Measurements from ENCODE around the gene KCNN3.
"Not testable (repeated sequence)": the region's sequence is repeated elsewhere in the genome, so short reads cannot be mapped to it uniquely, and the experiment has no call there.

KCNN3 gene

DNA sequence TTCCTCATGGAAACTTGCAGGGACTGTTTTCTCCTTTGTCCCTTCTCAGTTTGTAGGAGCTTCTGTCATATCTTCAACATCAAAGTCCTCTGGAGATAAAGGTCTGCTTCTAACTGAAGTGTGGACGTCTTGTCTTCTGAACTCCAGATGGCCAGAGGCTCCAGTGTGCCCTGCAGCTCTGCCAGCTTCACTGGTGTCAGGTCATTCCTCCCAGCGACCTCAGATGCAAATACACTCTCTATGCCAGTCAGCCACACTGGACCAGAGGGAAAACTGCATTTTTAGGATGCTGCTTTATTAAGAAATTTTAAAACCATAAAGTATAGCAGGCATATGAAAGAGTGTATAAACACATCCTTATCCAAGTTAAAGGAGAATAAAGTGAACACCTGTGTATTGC lies 183.6 kb downstream of the KCNN3 start:
- FAIRE-seq: no peak

GRCh38 chr1:154683820-154684219 lies 186.3 kb downstream of the KCNN3 start:
- no peak for FAIRE-seq

DNA sequence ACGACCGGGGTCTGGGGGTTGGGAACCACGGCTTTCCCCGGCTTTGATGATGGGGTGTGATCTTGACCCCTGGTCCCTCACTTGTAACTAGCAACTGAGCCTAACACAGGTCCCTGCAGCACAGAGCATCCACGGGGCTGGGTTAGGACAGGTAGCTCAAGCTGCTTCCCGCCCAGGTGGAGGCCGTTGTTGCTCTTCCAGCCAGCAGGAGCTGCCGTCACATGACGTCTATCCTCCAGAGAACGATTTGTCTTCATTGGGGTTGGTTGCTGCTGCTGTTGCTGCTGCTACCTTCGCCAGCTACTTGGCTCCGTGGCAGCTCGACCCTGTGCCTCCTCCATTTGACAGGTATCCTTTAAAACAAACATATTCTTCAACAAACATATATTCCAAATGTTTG lies 187.8 kb downstream of the KCNN3 start:
- FAIRE-seq: no peak

DNA sequence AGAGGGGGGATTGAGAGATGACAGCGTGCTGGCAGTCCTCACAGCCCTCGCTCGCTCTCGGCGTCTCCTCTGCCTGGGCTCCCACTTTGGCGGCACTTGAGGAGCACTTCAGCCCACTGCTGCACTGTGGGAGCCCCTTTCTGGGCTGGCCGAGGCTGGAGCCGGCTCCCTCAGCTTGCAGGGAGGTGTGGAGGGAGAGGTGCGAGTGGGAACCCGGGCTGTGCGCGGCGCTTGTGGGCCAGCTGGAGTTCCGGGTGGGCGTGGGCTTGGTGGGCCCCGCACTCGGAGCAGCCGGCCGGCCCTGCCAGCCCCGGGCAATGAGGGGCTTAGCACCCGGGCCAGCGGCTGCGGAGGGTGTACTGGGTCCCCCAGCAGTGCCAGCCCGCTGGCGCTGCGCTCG lies 192.2 kb downstream of the KCNN3 start:
- not testable (repeated sequence) for FAIRE-seq

DNA sequence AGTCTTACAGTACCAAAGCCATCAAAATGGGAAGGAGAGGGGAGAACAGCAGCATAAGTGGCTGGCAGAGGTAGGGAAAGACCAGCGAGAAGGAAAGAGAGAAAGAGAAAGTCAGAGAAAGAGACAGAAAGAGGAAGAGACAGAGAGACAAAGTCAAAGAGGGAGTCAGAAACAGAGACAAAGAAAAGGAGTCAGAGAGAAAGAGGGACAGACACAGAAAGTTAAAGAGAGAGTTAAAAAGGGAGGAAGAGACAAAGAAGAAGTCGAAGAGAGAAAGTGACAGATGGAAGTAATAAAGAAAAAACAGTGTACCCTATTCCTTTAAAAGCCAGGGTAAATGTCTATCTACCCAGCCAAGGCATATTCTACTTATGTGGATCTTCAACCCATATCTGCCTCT lies 193.2 kb downstream of the KCNN3 start:
- not testable (repeated sequence) for FAIRE-seq

DNA sequence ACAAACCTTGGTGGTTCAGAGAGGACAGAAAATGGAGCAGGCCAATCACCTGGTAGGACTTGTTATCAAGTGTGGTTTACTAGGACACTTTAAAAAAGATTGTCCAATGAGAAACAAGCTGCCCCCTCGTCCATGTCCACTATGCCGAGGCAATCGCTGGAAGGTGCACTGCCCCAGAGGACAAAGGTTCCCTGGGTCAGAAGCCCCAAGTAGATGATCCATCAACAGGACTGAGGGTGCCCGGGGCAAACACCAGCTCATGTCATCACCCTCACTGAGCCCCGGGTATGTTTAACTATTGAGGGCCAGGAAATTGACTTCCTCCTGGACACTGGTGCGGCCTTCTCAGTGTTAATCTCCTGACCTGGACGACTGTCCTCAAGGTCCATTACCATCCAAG lies 195.6 kb downstream of the KCNN3 start:
- FAIRE-seq: not testable (repeated sequence)

DNA sequence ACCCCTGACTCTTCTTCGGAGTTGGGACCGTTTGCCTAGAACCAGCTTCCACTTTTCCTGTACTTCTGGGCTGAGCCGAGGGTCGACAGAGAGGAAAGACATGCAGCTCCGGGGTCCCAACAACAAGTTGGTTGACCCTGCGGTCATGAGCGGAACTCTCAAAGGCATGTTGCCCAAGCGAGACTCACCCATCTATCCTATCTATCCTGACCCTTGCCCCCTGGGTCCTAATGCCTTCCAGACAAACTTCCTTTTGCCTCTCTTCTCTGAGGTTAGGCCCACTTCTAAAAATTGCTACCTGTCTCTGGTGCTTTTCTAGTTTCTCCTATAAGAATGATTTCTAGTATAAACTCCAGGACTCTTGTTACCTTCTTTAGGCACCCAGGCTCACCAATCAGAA lies 197.8 kb downstream of the KCNN3 start:
- FAIRE-seq: not testable (repeated sequence)

DNA sequence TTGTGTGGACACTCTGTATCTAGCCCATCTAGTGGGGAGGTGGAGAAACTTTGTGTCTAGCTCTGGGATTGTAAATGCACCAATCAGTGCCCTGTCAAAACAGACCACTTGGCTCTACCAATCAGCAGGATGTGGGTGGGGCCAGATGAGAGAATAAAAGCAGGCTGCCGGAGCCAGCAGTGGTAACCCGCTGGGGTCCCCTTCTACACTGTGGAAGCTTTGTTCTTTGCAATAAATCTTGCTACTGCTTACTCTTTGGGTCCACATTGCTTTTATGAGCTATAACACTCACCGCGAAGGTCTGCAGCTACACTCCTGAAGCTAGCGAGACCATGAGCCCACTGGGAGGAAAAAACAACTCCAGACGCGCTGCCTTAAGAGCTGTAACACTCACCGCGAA lies 198.7 kb downstream of the KCNN3 start:
- not testable (repeated sequence) for FAIRE-seq

DNA sequence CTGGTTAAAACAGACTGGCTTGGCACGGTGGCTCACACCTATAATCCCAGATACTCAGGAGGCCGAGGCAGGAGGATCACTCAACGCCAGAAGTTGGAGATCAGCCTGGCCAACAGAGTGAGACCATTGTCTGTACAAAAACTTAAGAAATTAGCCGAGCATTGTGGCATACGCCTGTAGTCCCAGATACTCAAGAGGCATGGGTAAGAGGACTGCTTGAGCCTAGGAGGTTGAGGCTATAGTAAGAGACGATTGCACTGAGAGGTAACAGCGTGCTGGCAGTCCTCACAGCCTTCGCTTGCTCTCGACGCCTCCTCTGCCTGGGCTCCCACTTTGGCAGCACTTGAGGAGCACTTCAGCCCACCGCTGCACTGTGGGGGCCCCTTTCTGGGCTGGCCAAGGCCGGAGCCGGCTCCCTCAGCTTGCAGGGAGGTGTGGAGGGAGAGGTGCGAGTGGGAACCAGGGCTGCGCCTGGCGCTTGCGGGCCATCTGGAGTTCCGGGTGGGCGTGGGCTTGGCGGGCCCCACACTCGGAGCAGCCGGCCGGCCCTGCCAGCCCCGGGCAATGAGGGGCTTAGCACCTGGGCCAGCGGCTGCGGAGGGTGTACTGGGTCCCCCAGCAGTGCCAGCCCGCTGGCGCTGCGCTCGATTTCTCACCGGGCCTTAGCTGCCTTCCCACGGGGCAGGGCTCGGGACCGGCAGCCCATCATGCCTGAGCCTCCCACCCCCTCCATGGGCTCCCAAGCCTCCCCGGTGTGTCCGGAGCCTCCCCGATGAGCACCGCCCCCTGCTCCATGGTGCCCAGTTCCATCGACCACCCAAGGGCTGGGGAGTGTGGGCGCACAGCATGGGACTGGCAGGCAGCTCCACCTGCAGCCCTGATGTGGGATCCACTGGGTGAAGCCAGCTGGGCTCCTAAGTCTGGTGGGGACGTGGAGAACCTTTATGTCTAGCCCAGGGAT lies 199.5 kb downstream of the KCNN3 start:
- FAIRE-seq: not testable (repeated sequence)

DNA sequence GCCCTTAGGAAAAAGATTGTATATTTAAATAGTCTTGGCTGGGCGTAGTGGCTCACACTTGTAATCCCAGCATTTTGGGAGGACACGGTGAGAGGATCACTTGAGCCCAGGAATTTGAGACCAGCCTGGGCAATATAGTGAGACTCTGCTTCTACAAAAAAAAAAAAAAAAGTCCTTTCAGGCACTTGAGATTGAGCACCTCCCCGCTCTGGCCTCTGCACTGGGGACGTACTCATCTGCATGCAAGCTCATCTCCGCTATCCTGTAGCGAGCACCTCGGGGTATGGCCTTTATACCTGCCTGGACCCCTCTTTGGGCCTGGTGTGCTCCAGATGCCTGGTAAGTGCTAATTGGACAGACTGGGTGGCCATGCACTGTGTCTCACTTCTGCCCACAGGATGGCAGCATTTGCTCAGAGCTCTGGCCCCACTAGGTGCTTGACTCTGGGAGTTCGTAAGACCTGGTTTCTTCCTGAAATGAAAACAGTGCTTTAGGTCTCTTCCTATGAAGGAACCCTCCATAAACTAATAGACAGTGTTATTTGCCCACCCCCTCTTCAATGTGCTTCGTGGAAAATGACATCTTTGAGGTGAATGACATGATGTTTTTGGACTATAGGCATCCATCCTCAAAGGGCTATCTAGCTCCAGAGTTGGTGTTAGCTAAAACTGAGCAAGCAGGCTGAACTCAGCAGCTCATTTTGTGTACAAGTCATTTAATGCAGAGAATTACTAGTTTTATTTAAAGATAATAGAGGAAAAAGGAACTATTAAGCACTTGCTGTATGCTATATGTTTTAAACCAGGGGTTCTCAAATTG lies 200.4 kb downstream of the KCNN3 start:
- peak; percentile 61 for FAIRE-seq

- no peak for FAIRE-seq
These were observed 203.9 kb downstream of the KCNN3 start for GRCh38 chr1:154666051-154666790.

- no peak for FAIRE-seq
These were observed 205.6 kb downstream of the KCNN3 start for GRCh38 chr1:154664331-154665002.

- no peak for FAIRE-seq
These were observed 206.5 kb downstream of the KCNN3 start for GRCh38 chr1:154663471-154664060.

GRCh38 chr1:154661110-154661509 lies 209.0 kb downstream of the KCNN3 start:
- FAIRE-seq: no peak

- no peak for FAIRE-seq
These were observed 210.1 kb downstream of the KCNN3 start for GRCh38 chr1:154659823-154660592.

DNA sequence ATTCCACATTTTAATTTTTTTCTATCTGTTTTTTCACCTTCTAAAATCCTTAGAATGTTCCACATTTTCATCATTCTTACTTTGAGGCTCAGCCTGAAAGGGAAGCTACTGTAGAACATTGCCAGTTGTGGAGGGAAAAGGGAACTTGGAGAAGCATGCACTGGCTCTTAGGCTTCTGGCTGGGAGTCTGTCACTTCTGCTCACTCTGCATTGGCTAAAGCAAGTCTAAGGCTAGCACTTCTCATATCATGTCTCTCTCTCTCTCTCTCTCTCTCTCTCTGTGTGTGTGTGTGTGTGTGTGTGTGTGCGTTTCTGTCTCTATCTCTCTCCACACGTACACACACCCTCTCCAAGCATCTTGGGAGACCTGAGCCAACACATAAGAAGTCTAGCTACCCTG lies 212.5 kb downstream of the KCNN3 start:
- no peak for FAIRE-seq

DNA sequence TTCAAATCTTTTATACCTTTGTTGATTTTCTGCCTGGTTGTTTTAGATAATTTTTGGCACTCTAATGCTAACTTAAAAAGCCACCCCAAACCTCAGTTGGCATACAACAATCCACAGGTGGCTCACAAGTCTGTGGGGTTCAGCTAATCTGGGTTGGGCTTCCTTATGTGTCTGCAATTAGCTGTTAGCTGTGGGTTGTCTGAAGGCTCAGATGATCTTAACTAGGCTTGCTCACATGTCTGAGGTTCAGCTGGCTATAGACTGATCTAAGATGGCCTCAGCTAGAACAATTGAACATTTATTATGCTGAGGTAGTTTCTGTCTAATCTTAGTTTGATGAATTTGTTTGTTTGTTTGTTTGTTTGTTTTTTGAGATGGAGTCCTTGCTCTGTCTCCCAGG lies 217.2 kb downstream of the KCNN3 start:
- FAIRE-seq: no peak
